Right lobe of liver (tissue), 4 donors: ENCODE data around the gene CORO1A.

ENCODE experiments used
- CTCF ChIP-seq, 4 donors: fragments of 200-600 bp in 3 of 4; fragments of 450-650 bp in 1 of 4; IDR thresholded peaks; one replicate each; pipeline versions ENCODE4 v1.5.1 to v1.8.0; 2016 to 2022; ENCODE audit warnings: antibody characterized with exemption in 4 of 4, mild to moderate bottlenecking in 2 of 4
- POLR2A ChIP-seq: fragments of 450-650 bp; IDR thresholded peaks from one replicate; pipeline ENCODE4 v1.6.1; 2017; ENCODE audit warnings: antibody characterized with exemption, mild to moderate bottlenecking
- donor health status: DM: no; HTN: no; CAD: no.
- donor health status: DM: no; HTN: no; CAD: no.
- donor health status: DM: no; HTN: yes; CAD: no.

- TF ChIP-seq CTCF (IDR thresholded peaks at IDR 0.05) (no peak), POLR2A (no peak)
Observed at GRCh38 chr16:30179195-30179594, 4.2 kb upstream of the CORO1A start.
